Osteoblast (primary cell): ENCODE measurements around the gene ZNF568. TPM values are rescaled to one million over a fixed set of nuclear protein-coding genes. Genes with fewer than 3 reads are reported as not detected.

Source experiments
- DNase-seq: peaks from one replicate; pipeline ENCODE4 v3.0.0; 2011; ENCODE audit warnings: low spot score, mixed read lengths; ENCODE audit not compliant: insufficient read length; ENCODE audit errors: missing footprints
- H2AFZ ChIP-seq: 2 replicates; pipeline ENCODE4 v1.6.0; 2011; ENCODE audit warnings: mild to moderate bottlenecking, low read length
- H3K27ac ChIP-seq: 2 replicates; pipeline ENCODE4 v1.5.1; 2011; ENCODE audit warnings: mild to moderate bottlenecking, low read depth, low read length, moderate library complexity
- H3K27me3 ChIP-seq: 2 replicates; pipeline ENCODE4 v1.6.0; 2012; ENCODE audit warnings: mild to moderate bottlenecking, control low read depth, inconsistent platforms, low read length, moderate library complexity; ENCODE audit not compliant: insufficient read depth
- H3K36me3 ChIP-seq: 2 replicates; pipeline ENCODE4 v1.5.1; 2011; ENCODE audit warnings: mild to moderate bottlenecking, low read length, control low read depth, moderate library complexity; ENCODE audit not compliant: insufficient read depth
- H3K4me1 ChIP-seq: 2 replicates; pipeline ENCODE4 v1.5.1; 2011; ENCODE audit warnings: mild to moderate bottlenecking, low read length, control low read depth, moderate library complexity; ENCODE audit not compliant: insufficient read depth
- H3K4me2 ChIP-seq: 2 replicates; pipeline ENCODE4 v1.6.0; 2011; ENCODE audit warnings: mild to moderate bottlenecking, low read length; ENCODE audit not compliant: insufficient read depth
- H3K4me3 ChIP-seq: fragments of 200-600 bp; sonication (generic); 3 replicates; pipeline ENCODE4 v1.5.1; 2012; ENCODE audit warnings: mild to moderate bottlenecking, low read length, inconsistent platforms; ENCODE audit not compliant: insufficient read depth
- H3K79me2 ChIP-seq: 2 replicates; pipeline ENCODE4 v1.6.0; 2012; ENCODE audit warnings: mild to moderate bottlenecking, low read length, control low read depth, inconsistent platforms; ENCODE audit not compliant: insufficient read depth
- H3K9me3 ChIP-seq: 2 replicates; pipeline ENCODE4 v1.5.1; 2011; ENCODE audit warnings: low read depth, low read length, control low read depth
- H4K20me1 ChIP-seq: 2 replicates; pipeline ENCODE4 v1.6.0; 2012; ENCODE audit warnings: mild to moderate bottlenecking, low read length, control low read depth; ENCODE audit not compliant: insufficient read depth
- total RNA-seq: library from RNA; depleted of rRNA; stranded (reverse); fragments of >200 nt; gene quantifications from 2 replicates; pipeline ENCODE4 v1.2.3, GENCODE V29; 2012
- TF ChIP-seq, protein P1 (sequence below): IDR thresholded peaks from 2 replicates; pipeline ENCODE4 v1.5.1; 2011; ENCODE audit warnings: mild to moderate bottlenecking, low read depth, low read length, moderate library complexity; ENCODE audit errors: extremely low read depth

Gene ZNF568
- total RNA-seq, 1 donor, result 14.8 TPM

DNA sequence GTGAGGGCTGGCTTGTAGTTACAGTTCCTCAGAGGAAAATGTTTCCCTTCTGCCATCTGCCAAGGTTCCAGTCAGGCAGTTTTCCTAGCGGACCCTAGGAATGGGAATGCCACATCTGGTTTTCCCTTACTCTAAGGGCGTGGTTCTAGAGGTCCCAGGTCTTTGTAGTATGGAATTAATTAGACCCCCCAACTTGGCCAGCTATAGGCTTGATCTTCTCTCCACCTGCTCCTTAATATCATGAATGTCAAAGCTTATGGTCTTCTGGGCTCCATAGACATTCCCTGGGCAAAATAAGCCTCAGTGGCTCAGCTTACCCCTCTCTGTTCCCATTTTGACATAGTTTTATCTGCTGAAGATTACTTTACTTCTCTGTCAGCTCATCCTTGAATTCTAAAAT lies 70.0 kb downstream of the ZNF568 start:
- H4K20me1 ChIP-seq, result no peaks in the 10 kb centered on the region
- no peak overlapping the region for H3K27ac ChIP-seq
- TF ChIP-seq, protein P1, sequence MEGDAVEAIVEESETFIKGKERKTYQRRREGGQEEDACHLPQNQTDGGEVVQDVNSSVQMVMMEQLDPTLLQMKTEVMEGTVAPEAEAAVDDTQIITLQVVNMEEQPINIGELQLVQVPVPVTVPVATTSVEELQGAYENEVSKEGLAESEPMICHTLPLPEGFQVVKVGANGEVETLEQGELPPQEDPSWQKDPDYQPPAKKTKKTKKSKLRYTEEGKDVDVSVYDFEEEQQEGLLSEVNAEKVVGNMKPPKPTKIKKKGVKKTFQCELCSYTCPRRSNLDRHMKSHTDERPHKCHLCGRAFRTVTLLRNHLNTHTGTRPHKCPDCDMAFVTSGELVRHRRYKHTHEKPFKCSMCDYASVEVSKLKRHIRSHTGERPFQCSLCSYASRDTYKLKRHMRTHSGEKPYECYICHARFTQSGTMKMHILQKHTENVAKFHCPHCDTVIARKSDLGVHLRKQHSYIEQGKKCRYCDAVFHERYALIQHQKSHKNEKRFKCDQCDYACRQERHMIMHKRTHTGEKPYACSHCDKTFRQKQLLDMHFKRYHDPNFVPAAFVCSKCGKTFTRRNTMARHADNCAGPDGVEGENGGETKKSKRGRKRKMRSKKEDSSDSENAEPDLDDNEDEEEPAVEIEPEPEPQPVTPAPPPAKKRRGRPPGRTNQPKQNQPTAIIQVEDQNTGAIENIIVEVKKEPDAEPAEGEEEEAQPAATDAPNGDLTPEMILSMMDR, result no peak
- H3K36me3 ChIP-seq, result no peaks in the 10 kb centered on the region
- no peak overlapping the region for H2AFZ ChIP-seq
- H3K4me2 ChIP-seq, result no peak overlapping the region
- H3K9me3 ChIP-seq, result no peaks in the 10 kb centered on the region
- H3K79me2 ChIP-seq, result no peaks in the 10 kb centered on the region
- H3K27me3 ChIP-seq, result no peaks in the 10 kb centered on the region
- DNase-seq, result no peak
- H3K4me1 ChIP-seq, result no peaks in the 10 kb centered on the region
- no peak overlapping the region for H3K4me3 ChIP-seq

DNA sequence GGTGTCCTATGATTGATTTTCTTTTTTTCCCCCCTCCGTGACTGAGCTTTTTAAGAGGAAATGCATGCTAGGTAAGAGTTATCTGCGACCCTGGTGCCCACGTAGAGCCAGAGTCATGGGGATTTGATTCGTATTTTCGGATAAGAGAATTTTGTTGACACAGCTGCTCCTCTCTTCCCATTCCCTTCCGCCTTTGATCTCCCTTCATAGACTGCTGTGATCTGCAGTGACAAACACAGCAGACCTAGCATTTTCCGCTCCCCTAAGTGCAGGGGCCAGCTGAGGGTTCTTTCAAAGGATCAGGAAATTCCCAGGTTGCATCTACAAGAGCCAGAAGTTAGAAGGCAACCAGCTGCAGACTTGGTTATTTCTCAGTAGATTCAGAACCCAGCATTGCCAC lies 70.5 kb downstream of the ZNF568 start:
- TF ChIP-seq, protein P1, result no peak
- Histone ChIP-seq H3K9me3 (no peaks in the 10 kb centered on the region), H3K79me2 (no peaks in the 10 kb centered on the region), H4K20me1 (no peaks in the 10 kb centered on the region), H3K4me1 (no peaks in the 10 kb centered on the region), H3K27ac (no peak overlapping the region), H3K36me3 (no peaks in the 10 kb centered on the region), H3K27me3 (no peaks in the 10 kb centered on the region), H2AFZ (no peak overlapping the region), H3K4me2 (no peak overlapping the region), H3K4me3 (no peak overlapping the region)
- DNase-seq, result no peak

DNA sequence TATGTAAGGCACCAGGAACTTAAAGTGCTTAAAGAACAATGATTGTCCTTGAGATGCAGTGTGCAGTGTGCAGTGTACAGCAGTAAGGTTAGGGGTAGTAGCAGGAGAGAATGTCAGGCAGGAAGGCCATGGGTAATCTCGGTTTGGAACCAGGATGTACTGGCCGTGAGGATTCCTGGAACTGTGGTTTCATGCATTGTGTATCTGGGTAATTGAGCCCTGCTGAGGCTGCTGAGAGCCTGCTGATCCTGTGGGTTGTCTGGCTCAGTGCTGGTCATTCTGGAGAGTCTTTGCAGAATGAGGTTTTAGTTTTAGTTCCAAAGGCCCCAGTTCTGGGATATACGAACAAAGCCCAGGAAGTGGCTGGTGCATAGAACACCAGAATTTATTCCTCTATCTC lies 71.0 kb downstream of the ZNF568 start:
- no peaks in the 10 kb centered on the region for H3K79me2 ChIP-seq
- TF ChIP-seq, protein P1, result no peak
- no peak overlapping the region for H3K4me2 ChIP-seq
- no peak overlapping the region for H3K4me3 ChIP-seq
- no peak overlapping the region for H2AFZ ChIP-seq
- no peaks in the 10 kb centered on the region for H4K20me1 ChIP-seq
- no peaks in the 10 kb centered on the region for H3K36me3 ChIP-seq
- no peak for DNase-seq
- H3K27ac ChIP-seq, result no peak overlapping the region
- H3K27me3 ChIP-seq, result no peaks in the 10 kb centered on the region
- H3K9me3 ChIP-seq, result no peaks in the 10 kb centered on the region
- no peaks in the 10 kb centered on the region for H3K4me1 ChIP-seq

DNA sequence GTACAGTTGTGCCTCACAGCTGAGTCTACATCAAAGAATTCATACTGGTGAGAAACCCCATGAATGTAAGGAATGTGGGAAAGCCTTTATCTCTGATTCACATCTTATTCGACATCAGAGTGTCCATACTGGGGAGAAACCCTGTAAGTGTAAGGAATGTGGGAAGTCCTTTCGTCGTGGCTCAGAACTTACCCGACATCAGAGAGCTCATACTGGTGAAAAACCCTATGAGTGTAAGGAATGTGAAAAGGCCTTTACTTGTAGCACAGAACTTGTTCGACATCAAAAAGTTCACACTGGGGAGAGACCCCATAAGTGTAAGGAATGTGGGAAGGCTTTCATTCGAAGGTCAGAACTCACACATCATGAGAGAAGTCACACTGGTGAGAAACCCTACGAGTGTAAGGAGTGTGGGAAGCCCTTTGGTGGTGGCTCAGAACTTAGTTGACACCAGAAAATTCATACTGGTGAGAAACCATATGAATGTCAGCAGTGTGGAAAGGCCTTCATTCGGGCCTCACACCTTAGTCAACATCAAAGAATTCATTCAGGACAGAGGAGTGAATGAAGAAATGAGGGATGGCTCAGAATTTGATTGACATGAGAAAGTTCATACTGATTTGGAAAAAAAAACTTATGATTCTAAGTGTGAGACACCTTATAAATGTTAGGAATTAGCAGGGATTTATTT lies 81.2 kb downstream of the ZNF568 start:
- Histone ChIP-seq H3K4me1 (no peaks in the 10 kb centered on the region), H3K9me3 (peaks cover 13% of the 10 kb centered on the region), H3K36me3 (peaks cover 17% of the 10 kb centered on the region), H3K79me2 (no peaks in the 10 kb centered on the region), H3K4me3 (no peak overlapping the region), H3K27me3 (no peaks in the 10 kb centered on the region), H2AFZ (no peak overlapping the region), H3K27ac (no peak overlapping the region), H3K4me2 (no peak overlapping the region), H4K20me1 (no peaks in the 10 kb centered on the region)
- TF ChIP-seq, protein P1, result no peak
- no peak for DNase-seq
